Activated CD8-positive, alpha-beta T cell treated with anti-CD3 and anti-CD28 coated beads for 36 hours (primary cell): Measurements from ENCODE around the gene TMEM11. TPM values are rescaled to one million over a fixed set of nuclear protein-coding genes. Genes with fewer than 3 reads are reported as not detected.

Experiments
- ATAC-seq: fragments of 200-7000 bp; cut with Tn5 transposase; one replicate; pipeline ENCODE4 v1.10.0; 2021; ENCODE audit warnings: mild to moderate bottlenecking, moderate library complexity
- CTCF ChIA-PET: fragments of 350-600 bp; sonication (Branson Sonifier 250); formaldehyde crosslinking; loops from one replicate; lab custom pipeline; 2021; ENCODE audit warnings: antibody characterized with exemption; lab: Charles Lee
- POLR2A ChIA-PET: fragments of 350-600 bp; sonication (Branson Sonifier 250); formaldehyde crosslinking; loops from one replicate; lab custom pipeline; 2021; ENCODE audit warnings: antibody characterized with exemption; lab: Charles Lee
- DNase-seq: peaks from one replicate; pipeline ENCODE4 v3.0.0-alpha.2; 2020
- H3K27ac Mint-ChIP-seq: one replicate; pipeline ENCODE4 v1.8.0; 2021; ENCODE audit warnings: mild to moderate bottlenecking, mixed read lengths
- H3K27me3 Mint-ChIP-seq: one replicate; pipeline ENCODE4 v1.8.0; 2021; ENCODE audit warnings: mixed read lengths
- H3K36me3 Mint-ChIP-seq: one replicate; pipeline ENCODE4 v1.8.0; 2021; ENCODE audit warnings: low read depth, mixed read lengths
- H3K4me1 Mint-ChIP-seq: one replicate; pipeline ENCODE4 v1.8.0; 2021; ENCODE audit warnings: low read depth, mixed read lengths
- H3K4me3 Mint-ChIP-seq: one replicate; pipeline ENCODE4 v1.8.0; 2021; ENCODE audit warnings: mild to moderate bottlenecking, moderate library complexity, mixed read lengths
- H3K9me3 Mint-ChIP-seq: one replicate; pipeline ENCODE4 v1.8.0; 2021; ENCODE audit warnings: mixed read lengths
- intact Hi-C: fragments of 100-400 bp; cut with micrococcal nuclease; formaldehyde crosslinking; loops from one replicate; pipeline ENCODE4 v1.10.0; 2022
- total RNA-seq, 2 experiments: library from RNA; stranded (reverse); gene quantifications; one replicate each; pipeline ENCODE4 v1.2.3, GENCODE V29; 2021
- TF ChIP-seq, protein P1 (sequence below): fragments of 200-600 bp; IDR thresholded peaks from one replicate; pipeline ENCODE4 v1.8.0; 2022; ENCODE audit warnings: antibody characterized with exemption, mild to moderate bottlenecking

The TMEM11 gene
- total RNA-seq, 2 experiments from 2014 or later = 26.2 to 28.9 TPM

GRCh38 chr17:21186399-21187187 is 27.4 kb downstream of the TMEM11 start:
- H3K9me3 Mint-ChIP-seq = no peaks in the 10 kb centered on the region
- intact Hi-C loops = no loop called here
- TF ChIP-seq, protein P1, sequence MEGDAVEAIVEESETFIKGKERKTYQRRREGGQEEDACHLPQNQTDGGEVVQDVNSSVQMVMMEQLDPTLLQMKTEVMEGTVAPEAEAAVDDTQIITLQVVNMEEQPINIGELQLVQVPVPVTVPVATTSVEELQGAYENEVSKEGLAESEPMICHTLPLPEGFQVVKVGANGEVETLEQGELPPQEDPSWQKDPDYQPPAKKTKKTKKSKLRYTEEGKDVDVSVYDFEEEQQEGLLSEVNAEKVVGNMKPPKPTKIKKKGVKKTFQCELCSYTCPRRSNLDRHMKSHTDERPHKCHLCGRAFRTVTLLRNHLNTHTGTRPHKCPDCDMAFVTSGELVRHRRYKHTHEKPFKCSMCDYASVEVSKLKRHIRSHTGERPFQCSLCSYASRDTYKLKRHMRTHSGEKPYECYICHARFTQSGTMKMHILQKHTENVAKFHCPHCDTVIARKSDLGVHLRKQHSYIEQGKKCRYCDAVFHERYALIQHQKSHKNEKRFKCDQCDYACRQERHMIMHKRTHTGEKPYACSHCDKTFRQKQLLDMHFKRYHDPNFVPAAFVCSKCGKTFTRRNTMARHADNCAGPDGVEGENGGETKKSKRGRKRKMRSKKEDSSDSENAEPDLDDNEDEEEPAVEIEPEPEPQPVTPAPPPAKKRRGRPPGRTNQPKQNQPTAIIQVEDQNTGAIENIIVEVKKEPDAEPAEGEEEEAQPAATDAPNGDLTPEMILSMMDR = no peak

DNA sequence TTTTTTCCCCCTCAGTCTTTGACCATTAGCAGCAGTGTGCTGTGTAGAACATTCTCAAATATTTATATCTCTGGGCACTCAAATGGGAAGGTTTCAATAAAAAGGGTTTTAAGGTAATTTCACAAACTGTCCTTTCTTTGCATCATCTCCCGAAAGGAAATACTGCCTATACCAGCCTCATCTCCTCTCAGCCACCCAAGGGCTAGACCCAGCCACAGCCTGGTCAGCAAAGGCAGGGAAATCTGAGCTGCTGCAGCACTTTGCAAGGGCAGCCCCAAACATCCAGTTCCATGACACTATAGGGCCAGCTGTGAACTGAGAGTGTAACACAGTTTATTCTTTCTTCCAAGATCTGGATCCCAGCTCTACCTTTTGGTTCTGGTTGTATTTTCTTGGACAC is 28.9 kb downstream of the TMEM11 start:
- Mint-ChIP-seq H3K27ac (no peak overlapping the region), H3K9me3 (no peaks in the 10 kb centered on the region), H3K27me3 (no peaks in the 10 kb centered on the region), H3K4me1 (no peaks in the 10 kb centered on the region), H3K36me3 (peaks cover 8% of the 10 kb centered on the region), H3K4me3 (no peak overlapping the region)
- intact Hi-C loops = no loop called here
- ATAC-seq = no peak
- CTCF ChIA-PET = no interaction called here
- TF ChIP-seq, protein P1 = no peak
- DNase-seq = no peak
- POLR2A ChIA-PET = no interaction called here

More at GRCh38 chr17:21186399-21187187, 27.4 kb downstream of the TMEM11 start:
- Mint-ChIP-seq H3K4me1 (no peaks in the 10 kb centered on the region), H3K4me3 (no peak overlapping the region), H3K27me3 (no peaks in the 10 kb centered on the region), H3K27ac (no peak overlapping the region), H3K36me3 (peaks cover 3% of the 10 kb centered on the region)
- ATAC-seq (no peak), DNase-seq (no peak)
- ChIA-PET POLR2A (no interaction called here), CTCF (interaction anchor here (1.1 kb wide), 1 partner anchor 13 kb away, joined by 3 read pairs; no protein-coding TSS in a partner anchor)

DNA sequence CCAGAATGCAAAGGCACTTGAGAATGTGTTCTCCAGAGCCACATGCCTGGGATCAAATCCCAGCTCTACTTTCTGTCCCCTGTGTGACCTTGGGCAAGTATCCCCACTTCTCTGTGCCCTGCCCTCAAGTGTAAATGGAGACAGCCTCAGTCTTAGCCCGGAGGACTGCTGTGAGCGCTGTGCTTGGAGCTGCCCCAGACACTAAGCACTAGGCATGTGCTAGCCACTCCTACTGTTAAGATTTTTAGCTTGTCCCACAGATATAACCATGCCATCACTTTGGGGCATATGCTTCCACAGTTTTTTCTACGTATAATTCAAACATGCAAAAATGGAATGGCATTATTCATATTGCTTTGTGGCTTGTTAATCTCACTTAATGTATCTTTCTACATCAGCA is 29.4 kb downstream of the TMEM11 start:
- ChIA-PET CTCF (no interaction called here), POLR2A (no interaction called here)
- H3K4me3 Mint-ChIP-seq = no peak overlapping the region
- no peaks in the 10 kb centered on the region for H3K9me3 Mint-ChIP-seq
- H3K27ac Mint-ChIP-seq = no peak overlapping the region
- H3K36me3 Mint-ChIP-seq = peaks cover 8% of the 10 kb centered on the region
- intact Hi-C loops = no loop called here
- DNase-seq (no peak), ATAC-seq (no peak)
- TF ChIP-seq, protein P1 = no peak
- H3K4me1 Mint-ChIP-seq = no peaks in the 10 kb centered on the region
- no peaks in the 10 kb centered on the region for H3K27me3 Mint-ChIP-seq

DNA sequence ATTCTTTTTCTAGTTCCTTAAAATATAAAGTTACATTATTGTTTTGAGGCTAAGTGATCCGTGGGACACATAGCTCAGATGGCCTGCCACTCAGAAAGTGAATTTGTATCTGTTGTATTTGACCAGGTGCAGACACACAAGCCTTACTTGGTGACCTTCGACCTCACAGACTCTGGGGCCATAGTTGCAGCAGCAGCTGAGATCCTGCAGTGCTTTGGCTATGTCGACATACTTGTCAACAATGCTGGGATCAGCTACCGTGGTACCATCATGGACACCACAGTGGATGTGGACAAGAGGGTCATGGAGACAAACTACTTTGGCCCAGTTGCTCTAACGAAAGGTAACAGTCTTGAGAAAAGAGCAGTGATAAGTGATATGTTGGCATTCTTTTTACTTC is 30.5 kb downstream of the TMEM11 start:
- ChIA-PET CTCF (no interaction called here), POLR2A (interaction anchor here (0.7 kb wide), 1 partner anchor 131 kb away, joined by 4 read pairs; no protein-coding TSS in a partner anchor)
- TF ChIP-seq, protein P1 = no peak
- H3K4me3 Mint-ChIP-seq = no peak overlapping the region
- no peaks in the 10 kb centered on the region for H3K27me3 Mint-ChIP-seq
- H3K4me1 Mint-ChIP-seq = no peaks in the 10 kb centered on the region
- no peak for DNase-seq
- intact Hi-C loops = no loop called here
- H3K36me3 Mint-ChIP-seq = peaks cover 10% of the 10 kb centered on the region
- no peak overlapping the region for H3K27ac Mint-ChIP-seq
- no peaks in the 10 kb centered on the region for H3K9me3 Mint-ChIP-seq
- no peak for ATAC-seq

- DNase-seq = no peak
- no peak overlapping the region for H3K4me3 Mint-ChIP-seq
- no peak for ATAC-seq
- ChIA-PET CTCF (no interaction called here), POLR2A (no interaction called here)
- H3K9me3 Mint-ChIP-seq = no peaks in the 10 kb centered on the region
- no peaks in the 10 kb centered on the region for H3K27me3 Mint-ChIP-seq
- TF ChIP-seq, protein P1 = no peak
- no peak overlapping the region for H3K27ac Mint-ChIP-seq
- H3K36me3 Mint-ChIP-seq = peaks cover 8% of the 10 kb centered on the region
- intact Hi-C loops = no loop called here
- H3K4me1 Mint-ChIP-seq = no peaks in the 10 kb centered on the region
Measured at GRCh38 chr17:21177854-21178600, 35.9 kb downstream of the TMEM11 start.
